ENCODE data around the gene PLCB2. TPM values are rescaled to one million over a fixed set of nuclear protein-coding genes. Genes with fewer than 3 reads are reported as not detected.

PLCB2 gene, protein sequence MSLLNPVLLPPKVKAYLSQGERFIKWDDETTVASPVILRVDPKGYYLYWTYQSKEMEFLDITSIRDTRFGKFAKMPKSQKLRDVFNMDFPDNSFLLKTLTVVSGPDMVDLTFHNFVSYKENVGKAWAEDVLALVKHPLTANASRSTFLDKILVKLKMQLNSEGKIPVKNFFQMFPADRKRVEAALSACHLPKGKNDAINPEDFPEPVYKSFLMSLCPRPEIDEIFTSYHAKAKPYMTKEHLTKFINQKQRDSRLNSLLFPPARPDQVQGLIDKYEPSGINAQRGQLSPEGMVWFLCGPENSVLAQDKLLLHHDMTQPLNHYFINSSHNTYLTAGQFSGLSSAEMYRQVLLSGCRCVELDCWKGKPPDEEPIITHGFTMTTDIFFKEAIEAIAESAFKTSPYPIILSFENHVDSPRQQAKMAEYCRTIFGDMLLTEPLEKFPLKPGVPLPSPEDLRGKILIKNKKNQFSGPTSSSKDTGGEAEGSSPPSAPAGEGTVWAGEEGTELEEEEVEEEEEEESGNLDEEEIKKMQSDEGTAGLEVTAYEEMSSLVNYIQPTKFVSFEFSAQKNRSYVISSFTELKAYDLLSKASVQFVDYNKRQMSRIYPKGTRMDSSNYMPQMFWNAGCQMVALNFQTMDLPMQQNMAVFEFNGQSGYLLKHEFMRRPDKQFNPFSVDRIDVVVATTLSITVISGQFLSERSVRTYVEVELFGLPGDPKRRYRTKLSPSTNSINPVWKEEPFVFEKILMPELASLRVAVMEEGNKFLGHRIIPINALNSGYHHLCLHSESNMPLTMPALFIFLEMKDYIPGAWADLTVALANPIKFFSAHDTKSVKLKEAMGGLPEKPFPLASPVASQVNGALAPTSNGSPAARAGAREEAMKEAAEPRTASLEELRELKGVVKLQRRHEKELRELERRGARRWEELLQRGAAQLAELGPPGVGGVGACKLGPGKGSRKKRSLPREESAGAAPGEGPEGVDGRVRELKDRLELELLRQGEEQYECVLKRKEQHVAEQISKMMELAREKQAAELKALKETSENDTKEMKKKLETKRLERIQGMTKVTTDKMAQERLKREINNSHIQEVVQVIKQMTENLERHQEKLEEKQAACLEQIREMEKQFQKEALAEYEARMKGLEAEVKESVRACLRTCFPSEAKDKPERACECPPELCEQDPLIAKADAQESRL
- total RNA-seq (10 to 100 TPM in 3 of 5 donors, 1 to 10 TPM in 2; 3.5 to 12.5 (median 11.7) TPM), polyA plus RNA-seq (1 to 10 TPM; 5.3 to 5.6 (median 5.4) TPM)
- long read RNA-seq, donor 1, partial matches to known transcripts, result 5 of 5 reads
- long read RNA-seq, donor 1, other reads (novel, unspliced or antisense), result 0 of 5 reads
- long read RNA-seq, donor 2, partial matches to known transcripts, result 0 of 2 reads
- long read RNA-seq, donor 2, other reads (novel, unspliced or antisense), result 0 of 2 reads
- long read RNA-seq, donor 3, partial matches to known transcripts, result 0 of 1 reads
- long read RNA-seq, donor 3, other reads (novel, unspliced or antisense), result 0 of 1 reads
- long read RNA-seq, donor 4, result 0 reads
- long read RNA-seq, donor 5, result 0 reads
- long read RNA-seq, donor 6, partial matches to known transcripts, result 0 of 1 reads
- long read RNA-seq, donor 6, other reads (novel, unspliced or antisense), result 0 of 1 reads
- long read RNA-seq, donor 7, result 0 reads
- long read RNA-seq, donor 8, result 0 reads
- long read RNA-seq, donor 9, result 0 reads
- long read RNA-seq, donor 10, result 0 reads

DNA sequence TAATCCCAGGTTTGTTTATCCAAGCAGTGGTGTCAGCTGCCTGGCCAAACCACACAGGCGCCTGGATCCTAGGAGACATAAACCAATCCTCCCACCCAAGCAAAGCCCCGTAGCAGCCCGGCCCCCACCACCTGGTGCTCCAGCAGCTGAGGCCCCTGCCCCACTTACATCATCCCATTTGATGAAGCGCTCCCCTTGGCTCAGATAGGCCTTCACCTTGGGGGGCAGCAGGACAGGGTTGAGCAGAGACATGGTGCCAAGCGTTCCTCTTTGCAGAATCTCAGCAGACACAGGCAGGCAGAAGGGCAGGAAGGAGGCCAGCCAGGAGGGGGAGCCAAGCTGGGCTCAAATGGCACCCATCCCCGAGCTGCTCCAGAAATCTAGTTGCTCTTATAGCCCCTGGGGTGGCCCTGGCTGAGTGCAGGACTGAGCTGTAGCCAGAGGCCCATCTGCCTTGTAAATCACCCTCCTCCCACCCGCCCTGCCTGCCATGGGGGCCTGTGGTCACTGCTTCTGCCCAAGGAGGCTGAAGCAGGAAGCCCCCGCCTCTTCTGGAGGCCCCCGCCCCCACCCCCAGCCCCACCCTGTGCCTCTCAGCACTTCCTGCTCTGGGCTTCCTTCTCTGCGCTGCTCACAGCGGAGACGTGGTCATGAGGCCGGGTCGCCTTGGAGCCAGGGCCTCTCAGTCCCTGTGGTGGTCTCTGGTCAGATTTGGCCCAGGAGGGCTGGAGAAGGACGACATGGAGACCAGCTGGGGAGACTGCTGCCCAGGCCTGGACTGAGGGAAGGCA lies at the start of gene PLCB2:
PLCB2 (minus strand) TSS at position 515 of the 791 bp plus-strand sequence; CDS start at position 252, 263 bp downstream.
- intact Hi-C loops (cut with DNase I; ENCODE audit: low total_unique reads), result no loop called here
- 41 to 56% (median 47%) methylated on average over 8 to 15 of the region's 15 CpGs for WGBS, 5 donors

DNA sequence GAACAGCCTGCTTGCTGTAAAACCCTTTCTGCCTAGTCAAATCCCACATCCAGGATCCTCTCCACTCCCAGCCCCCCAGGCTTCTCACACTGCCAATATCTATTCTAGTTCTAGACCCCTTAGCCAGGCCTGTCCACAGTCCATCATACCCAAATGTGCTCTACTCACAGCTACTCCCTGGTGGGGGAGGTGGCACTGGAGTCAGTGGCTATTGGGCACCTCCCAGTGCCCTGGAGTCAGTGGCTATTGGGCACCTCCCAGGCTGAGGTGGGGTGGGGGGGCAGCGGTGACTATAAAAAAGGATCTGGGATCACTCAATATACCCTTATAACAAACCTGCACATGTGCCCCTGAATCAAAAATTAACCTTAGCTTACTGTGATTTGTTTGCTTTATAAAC lies 49.5 kb upstream of the PLCB2 start:
- Histone ChIP-seq H3K4me3 (peak overlapping the region in 2 of 4 donors; percentile 46 to 67), H3K27ac (no peak overlapping the region), H3K9me3 (no peaks in the 10 kb centered on the region), H3K36me3 (no peaks in the 10 kb centered on the region), H3K27me3 (peaks cover 0 to 10% (median 3%) of the 10 kb centered on the region in 3 donors), H3K4me1 (peaks cover 19 to 34% (median 29%) of the 10 kb centered on the region in 4 donors)
- 67 to 94% (median 70%) methylated on average over 1 of the region's 1 CpG for WGBS, 5 donors
- DNase-seq, result no peak
- intact Hi-C loops (cut with DNase I; ENCODE audit: low total_unique reads), result no loop called here
- TF ChIP-seq, protein P1, sequence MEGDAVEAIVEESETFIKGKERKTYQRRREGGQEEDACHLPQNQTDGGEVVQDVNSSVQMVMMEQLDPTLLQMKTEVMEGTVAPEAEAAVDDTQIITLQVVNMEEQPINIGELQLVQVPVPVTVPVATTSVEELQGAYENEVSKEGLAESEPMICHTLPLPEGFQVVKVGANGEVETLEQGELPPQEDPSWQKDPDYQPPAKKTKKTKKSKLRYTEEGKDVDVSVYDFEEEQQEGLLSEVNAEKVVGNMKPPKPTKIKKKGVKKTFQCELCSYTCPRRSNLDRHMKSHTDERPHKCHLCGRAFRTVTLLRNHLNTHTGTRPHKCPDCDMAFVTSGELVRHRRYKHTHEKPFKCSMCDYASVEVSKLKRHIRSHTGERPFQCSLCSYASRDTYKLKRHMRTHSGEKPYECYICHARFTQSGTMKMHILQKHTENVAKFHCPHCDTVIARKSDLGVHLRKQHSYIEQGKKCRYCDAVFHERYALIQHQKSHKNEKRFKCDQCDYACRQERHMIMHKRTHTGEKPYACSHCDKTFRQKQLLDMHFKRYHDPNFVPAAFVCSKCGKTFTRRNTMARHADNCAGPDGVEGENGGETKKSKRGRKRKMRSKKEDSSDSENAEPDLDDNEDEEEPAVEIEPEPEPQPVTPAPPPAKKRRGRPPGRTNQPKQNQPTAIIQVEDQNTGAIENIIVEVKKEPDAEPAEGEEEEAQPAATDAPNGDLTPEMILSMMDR (IDR thresholded peaks at IDR 0.05), result no peak
- TF ChIP-seq POLR2A (IDR thresholded peaks at IDR 0.05) (no peak), EP300 (IDR thresholded peaks at IDR 0.05) (no peak), POLR2AphosphoS5 (IDR thresholded peaks at IDR 0.05) (no peak)

More for the DNA sequence above, at the start of gene PLCB2:
- H3K4me1 ChIP-seq, result peaks cover 3 to 42% (median 21%) of the 10 kb centered on the region in 4 donors
- peaks cover 0 to 18% (median 0%) of the 10 kb centered on the region in 3 donors for H3K27me3 ChIP-seq
- peak within 1 kb of the TSS; percentile 20 to 48 (median 40) for H3K4me3 ChIP-seq
- peak in 1 of 2 donors; percentile 63 for DNase-seq
- peak within 1 kb of the TSS; percentile 57 to 82 (median 69) for H3K27ac ChIP-seq
- H3K9me3 ChIP-seq, result no peaks in the 10 kb centered on the region
- peaks cover 0 to 4% (median 0%) of the 10 kb centered on the region in 4 donors for H3K36me3 ChIP-seq
- TF ChIP-seq POLR2A (IDR thresholded peaks at IDR 0.05), result no peak
- peak in 1 of 3 donors; percentile 32 for TF ChIP-seq POLR2AphosphoS5 (IDR thresholded peaks at IDR 0.05)
- TF ChIP-seq EP300 (IDR thresholded peaks at IDR 0.05), result no peak

DNA sequence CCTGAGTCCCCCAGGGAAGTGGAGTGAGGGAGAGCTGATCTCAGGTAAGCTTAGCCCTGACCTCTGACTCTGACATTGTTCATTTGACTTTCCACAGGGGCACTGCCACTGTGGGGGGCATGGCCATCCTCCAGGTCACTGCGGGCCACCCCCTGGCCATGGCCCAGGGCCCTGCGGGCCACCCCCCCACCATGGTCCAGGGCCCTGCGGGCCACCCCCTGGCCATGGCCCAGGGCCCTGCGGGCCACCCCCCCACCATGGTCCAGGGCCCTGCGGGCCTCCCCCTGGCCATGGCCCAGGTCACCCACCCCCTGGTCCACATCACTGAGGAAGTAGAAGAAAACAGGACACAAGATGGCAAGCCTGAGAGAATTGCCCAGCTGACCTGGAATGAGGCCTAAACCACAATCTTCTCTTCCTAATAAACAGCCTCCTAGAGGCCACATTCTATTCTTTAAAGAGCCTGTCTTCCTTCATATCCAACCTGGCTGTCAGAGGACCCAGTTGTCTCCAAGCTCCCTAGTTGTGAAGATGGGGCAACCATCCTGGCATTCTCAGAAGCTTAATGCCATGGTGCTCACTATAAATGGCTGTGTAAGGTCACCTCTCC lies 48.3 kb upstream of the PLCB2 start:
- Histone ChIP-seq H3K27ac (no peak overlapping the region), H3K36me3 (no peaks in the 10 kb centered on the region), H3K4me1 (peaks cover 19 to 34% (median 29%) of the 10 kb centered on the region in 4 donors), H3K4me3 (no peak overlapping the region), H3K27me3 (peaks cover 0 to 10% (median 3%) of the 10 kb centered on the region in 3 donors), H3K9me3 (no peaks in the 10 kb centered on the region)
- intact Hi-C loops (cut with DNase I; ENCODE audit: low total_unique reads), result no loop called here
- 75 to 93% (median 83%) methylated on average over 5 of the region's 5 CpGs; no CpG with 5 or more reads in 1 of the 5 donors for WGBS, 5 donors
- TF ChIP-seq POLR2AphosphoS5 (IDR thresholded peaks at IDR 0.05) (no peak), EP300 (IDR thresholded peaks at IDR 0.05) (no peak), POLR2A (IDR thresholded peaks at IDR 0.05) (no peak)
- TF ChIP-seq, protein P1 (IDR thresholded peaks at IDR 0.05), result no peak
- no peak for DNase-seq
